Fibroblast of skin of right quadriceps (primary cell): ENCODE measurements around the gene ITIH5.

ENCODE experiments used
- DNase-seq: peaks from one replicate; pipeline ENCODE4 v3.0.0-alpha.2; 2013

The ITIH5 gene

GRCh38 chr10:7512487-7512886, 154.3 kb downstream of the ITIH5 start:
- no peak for DNase-seq

DNA sequence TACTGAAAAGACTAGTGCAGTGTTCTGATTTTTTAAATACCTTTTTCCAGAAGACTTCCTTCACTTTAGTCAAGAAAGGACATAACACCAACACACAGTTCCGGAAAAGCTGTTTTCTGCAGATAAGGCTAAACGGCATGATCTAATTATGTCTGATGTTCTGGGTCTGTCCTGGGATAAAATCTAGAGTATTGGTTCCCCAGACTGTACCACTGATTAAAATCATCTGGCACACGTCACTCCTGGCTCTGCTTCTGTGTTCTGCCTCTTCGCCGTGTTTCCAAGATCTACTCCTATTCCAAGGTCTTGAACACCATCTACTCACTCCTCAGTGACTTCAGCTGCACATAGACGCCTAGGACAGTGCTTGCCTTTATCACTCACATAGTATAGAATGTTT, 155.2 kb downstream of the ITIH5 start:
- no peak for DNase-seq
